Left lobe of liver (tissue), 2 donors: Measurements from ENCODE around the gene LEF1. TPM values are rescaled to one million over a fixed set of nuclear protein-coding genes. Genes with fewer than 3 reads are reported as not detected.

Source experiments
- ATAC-seq: fragments of 200-7000 bp; cut with Tn5 transposase; one replicate; pipeline ENCODE4 v1.9.1; 2020; ENCODE audit warnings: mild to moderate bottlenecking, moderate library complexity
- DNase-seq: peaks from one replicate; pipeline ENCODE4 v3.0.0-alpha.2; 2020; ENCODE audit warnings: low spot score
- total RNA-seq: library from RNA; stranded (reverse); gene quantifications from one replicate; pipeline ENCODE4 v1.2.1, GENCODE V29; 2021
- donor health status: DM: no; HTN: no; CAD: no; lungs with moderate emphysema.
- donor health status: DM: no; HTN: yes; CAD: no.

The LEF1 gene
- total RNA-seq, 1 donor from 2014 or later = 0.73 TPM

DNA sequence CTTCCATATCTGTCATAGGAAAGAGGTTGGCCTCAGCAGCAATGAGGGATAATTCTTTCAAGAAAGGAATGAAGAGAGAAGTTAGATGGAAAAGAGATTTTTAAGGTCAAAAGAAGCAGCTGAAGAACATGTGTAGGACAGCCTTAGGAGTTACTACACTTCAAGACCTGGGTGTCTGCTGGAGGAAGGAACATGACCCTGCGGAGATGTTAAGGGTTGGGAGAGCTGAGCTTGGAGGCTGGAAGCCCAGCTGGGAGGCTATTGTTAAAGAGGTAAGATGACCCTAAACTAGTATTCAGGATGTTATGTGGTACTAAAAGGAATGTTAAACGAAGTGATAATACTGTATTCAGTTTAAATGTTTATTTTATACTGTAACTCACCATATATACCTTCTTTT, 164.1 kb downstream of the LEF1 start:
- ATAC-seq = no peak
- no peak for DNase-seq

DNA sequence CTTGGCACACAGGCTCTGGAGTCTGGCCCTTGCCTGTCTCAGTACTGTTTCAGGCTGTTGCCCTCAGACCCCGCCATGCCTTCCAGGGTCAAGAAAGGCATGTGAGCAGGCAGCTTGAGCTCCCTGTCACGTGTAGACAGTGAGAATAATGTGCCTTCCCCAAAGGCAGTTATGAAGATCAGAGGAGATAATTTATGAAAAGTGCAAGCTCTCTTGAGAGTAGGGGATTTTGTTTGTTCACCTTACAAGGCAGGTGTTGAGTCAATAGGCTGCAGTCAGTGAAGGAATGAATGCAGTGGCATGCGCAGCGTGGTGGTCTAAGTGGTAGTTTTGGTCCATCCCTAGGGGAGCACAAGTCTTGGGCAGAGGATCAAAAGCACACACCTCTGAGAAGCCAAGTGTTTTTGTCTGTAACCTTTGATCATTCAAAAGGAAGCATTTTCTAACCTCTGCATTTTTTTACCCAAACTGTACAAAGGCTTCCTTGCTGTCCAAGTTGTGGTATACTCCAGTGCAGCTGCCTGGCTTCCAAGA, 164.7 kb downstream of the LEF1 start:
- no peak for DNase-seq
- no peak for ATAC-seq

DNA sequence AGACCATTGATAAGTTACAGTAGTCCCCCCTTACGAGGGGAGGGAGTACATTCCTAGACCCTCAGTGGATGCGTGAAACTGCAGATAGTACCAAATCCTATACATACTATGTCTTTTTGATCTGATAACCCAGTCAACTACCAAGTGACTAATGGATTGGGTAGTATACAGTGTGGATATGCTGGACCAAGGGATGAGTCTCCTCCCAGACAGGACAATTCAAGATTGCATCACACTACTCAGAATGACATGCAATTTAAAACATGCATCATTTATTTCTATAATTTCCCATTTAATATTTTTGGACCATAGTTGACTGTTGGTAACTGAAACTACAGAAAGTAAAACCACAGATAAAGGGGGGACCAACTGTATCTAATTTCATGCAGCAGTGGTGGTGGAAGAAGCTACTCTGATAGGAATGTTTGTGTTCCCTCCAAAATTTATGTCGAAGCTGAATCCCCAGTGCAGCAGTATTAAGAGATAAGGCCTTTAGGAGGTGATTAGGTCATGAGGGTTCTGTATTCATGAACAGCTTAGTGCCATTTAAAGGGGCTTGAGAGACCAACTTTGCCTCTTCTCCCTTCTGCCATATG, 167.1 kb downstream of the LEF1 start:
- ATAC-seq (no peak), DNase-seq (no peak)

- ATAC-seq = peak; percentile 72
Observed at GRCh38 chr4:107999932-108000539, 168.7 kb downstream of the LEF1 start.

DNA sequence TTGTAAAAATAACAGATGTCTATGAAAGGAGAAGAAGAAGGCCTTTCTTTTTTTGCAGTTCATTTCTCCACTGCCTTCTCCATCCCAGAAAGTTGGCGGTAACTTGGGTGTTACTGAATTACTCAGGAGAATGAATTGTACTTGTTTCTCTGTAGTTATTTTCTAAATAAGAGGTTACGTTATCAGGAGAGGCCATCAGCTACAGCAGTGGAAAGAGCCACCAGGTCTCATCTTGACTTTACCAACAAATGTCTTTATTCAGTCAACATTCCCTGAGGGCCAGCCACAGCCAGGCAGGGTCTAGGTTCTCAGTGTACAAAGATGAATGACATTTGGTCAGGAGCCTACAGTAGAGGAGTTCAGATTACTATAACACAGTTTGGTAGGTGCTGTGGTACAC, 170.9 kb downstream of the LEF1 start:
- no peak for ATAC-seq
- DNase-seq = no peak

More at GRCh38 chr4:107999932-108000539, 168.7 kb downstream of the LEF1 start:
- DNase-seq = no peak

Other genes starting within 250 kb of the LEF1 start
- 4.0 TPM for gene CYP2U1, start 237.4 kb downstream of the LEF1 start, total RNA-seq
- 127 TPM for gene HADH, start 179.0 kb downstream of the LEF1 start, total RNA-seq